ENCODE results near the gene RAD51D. TPM values are rescaled to one million over a fixed set of nuclear protein-coding genes. Genes with fewer than 3 reads are reported as not detected.

Gene RAD51D
- total and polyA plus RNA-seq, 2 donors (not counting 3 experiments of a cell fraction or from before 2014, with no cell fraction given) = 15.5 to 27.9 TPM

- Histone ChIP-seq H3K4me1 (ENCODE audit: control insufficient read depth, extremely low read depth, insufficient read depth, low read length) (peaks cover 11% of the 10 kb centered on the region), H4K20me1 (replicated peaks; ENCODE audit: control insufficient read depth, extremely low read depth, insufficient read depth, low read length) (no peaks in the 10 kb centered on the region), H3K4me2 (ENCODE audit: insufficient read depth, low read length) (no peak overlapping the region), H3K27me3 (ENCODE audit: control insufficient read depth in 2 of 2, insufficient read depth in 2 of 2, low read length in 2 of 2) (no peaks in the 10 kb centered on the region), H3K4me3 (replicated peaks in 1 of 3; ENCODE audit: insufficient read depth in 1 of 3, low read depth in 1 of 3, low read length in 3 of 3) (no peak overlapping the region), H3K9me3 (replicated peaks; ENCODE audit: control insufficient read depth, insufficient read depth, low read length) (no peaks in the 10 kb centered on the region), H3K9me1 (replicated peaks; ENCODE audit: control insufficient read depth, extremely low read depth, insufficient read depth, low read length) (no peaks in the 10 kb centered on the region), H3K27ac (ENCODE audit: insufficient read depth, low read depth, low read length) (no peak overlapping the region), H2AFZ (ENCODE audit: low read depth, low read length) (no peak overlapping the region), H3K79me2 (ENCODE audit: control insufficient read depth, insufficient read depth, low read length) (peaks cover 4% of the 10 kb centered on the region), H3K36me3 (ENCODE audit: control insufficient read depth in 2 of 2, extremely low read depth in 1 of 2, insufficient read depth in 2 of 2, low read length in 2 of 2) (no peaks in the 10 kb centered on the region), H3K9ac (replicated peaks; ENCODE audit: extremely low read depth, insufficient read depth, low read length) (no peak overlapping the region)
- no TSS peak for BruUV-seq (replicated peaks)
- POLR2A ChIA-PET = no interaction called here
- CTCF ChIA-PET = interaction anchor here (1.1 to 1.5 kb wide), 3 partner anchors 10 to 53 kb away, joined by 3 to 6 read pairs (median 6); partner anchors contain the start of gene RFFL
- no peak for TF ChIP-seq GATA2 (IDR thresholded peaks at IDR 0.05; ENCODE audit: insufficient read depth, insufficient read length, low read depth, low read length)
- TF ChIP-seq CTCF (IDR thresholded peaks at IDR 0.05; ENCODE audit: extremely low read depth in 1 of 2, insufficient read depth in 1 of 2, low read depth in 1 of 2, low read length in 2 of 2) = no peak
- no peak for TF ChIP-seq POLR2A (IDR thresholded peaks at IDR 0.05; ENCODE audit: low read depth, low read length)
- no peak for TF ChIP-seq EZH2 (IDR thresholded peaks at IDR 0.05; ENCODE audit: borderline replicate concordance, low read depth, low read length, severe bottlenecking)
- TF ChIP-seq MYC (IDR thresholded peaks at IDR 0.05; ENCODE audit: low read depth, low read length) = no peak
- TF ChIP-seq JUN (IDR thresholded peaks at IDR 0.05; ENCODE audit: borderline replicate concordance, insufficient read depth, insufficient read length, low read depth) = no peak
- TF ChIP-seq POLR2AphosphoS5 (IDR thresholded peaks at IDR 0.05; ENCODE audit: insufficient read depth, low read depth, low read length) = no peak
- no peak for TF ChIP-seq MAX (IDR thresholded peaks at IDR 0.05; ENCODE audit: insufficient read depth, insufficient read length)
- no peak for TF ChIP-seq FOS (IDR thresholded peaks at IDR 0.05; ENCODE audit: borderline replicate concordance, insufficient read depth, low read length)
- no peak for FAIRE-seq
- dilution Hi-C loops (cut with MboI; ENCODE audit: extremely low pct_ligation_motif_present, low sequenced_read_pairs) (no loop called here), intact Hi-C loops (cut with micrococcal nuclease) (no loop called here)
- no peak for DNase-seq (ENCODE audit: low read depth, low spot score)
Measured at GRCh38 chr17:35053204-35053603, 66.5 kb downstream of the RAD51D start.

Measured in endothelial cell of umbilical vein (primary cell).